ENCODE data around the gene MEF2A.

DNA sequence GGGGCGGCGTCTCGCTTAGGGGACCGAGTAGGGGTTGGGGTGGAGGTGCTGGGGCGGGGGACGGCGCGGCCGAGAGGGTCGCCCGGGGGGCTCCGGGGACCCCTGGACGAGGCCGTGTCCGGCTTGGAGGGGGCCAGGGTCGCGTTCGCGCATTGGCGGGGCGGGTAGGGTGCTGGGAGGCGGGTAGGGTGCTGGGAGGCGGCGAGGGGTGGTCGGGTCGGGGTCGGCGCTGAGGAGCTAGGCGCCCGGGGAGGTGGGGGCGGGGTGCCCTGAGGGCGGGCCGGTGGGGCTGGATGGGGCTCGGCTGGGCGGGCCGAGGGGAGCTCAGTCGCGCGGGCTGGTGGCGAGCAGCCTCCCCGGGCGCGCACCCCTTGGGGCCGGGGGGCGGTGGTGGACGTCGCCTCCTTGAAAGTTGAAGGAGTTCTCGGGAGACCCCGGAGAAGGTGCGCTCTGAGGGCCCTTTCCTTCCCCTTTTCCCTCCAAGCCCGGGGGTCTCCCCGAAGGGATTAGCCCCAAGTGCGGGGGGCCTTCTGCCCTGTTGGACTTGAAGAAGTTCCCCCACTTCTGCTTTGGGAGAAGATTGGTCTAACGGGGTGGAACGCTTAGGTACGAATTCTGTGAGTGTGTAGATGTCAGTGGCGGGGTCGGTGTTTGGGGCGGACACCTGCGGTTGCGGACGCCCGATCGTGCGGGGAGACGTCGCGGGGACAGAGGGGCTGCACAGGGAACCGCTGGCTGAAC, 543 bp downstream of the MEF2A start:
- TF ChIP-seq EGR1 (IDR thresholded peaks at IDR 0.05; ENCODE audit: low read depth) (no peak), CTCF (IDR thresholded peaks at IDR 0.05 in 2 of 3, conservative IDR thresholded peaks at IDR 0.05 in 1 of 3; ENCODE audit: borderline replicate concordance in 1 of 3, insufficient read depth in 1 of 3, low read depth in 2 of 3, low read length in 2 of 3) (no peak), POLR2AphosphoS5 (IDR thresholded peaks at IDR 0.05; ENCODE audit: low read depth, low read length) (no peak), EZH2 (IDR thresholded peaks at IDR 0.05) (no peak), SP1 (IDR thresholded peaks at IDR 0.05; ENCODE audit: low read depth) (no peak), JUND (IDR thresholded peaks at IDR 0.05) (no peak), POLR2A (IDR thresholded peaks at IDR 0.05; ENCODE audit: borderline replicate concordance, extremely low read depth, insufficient read depth, insufficient read length) (no peak), ATF3 (IDR thresholded peaks at IDR 0.05) (no peak)
- TF ChIP-seq, protein P1, sequence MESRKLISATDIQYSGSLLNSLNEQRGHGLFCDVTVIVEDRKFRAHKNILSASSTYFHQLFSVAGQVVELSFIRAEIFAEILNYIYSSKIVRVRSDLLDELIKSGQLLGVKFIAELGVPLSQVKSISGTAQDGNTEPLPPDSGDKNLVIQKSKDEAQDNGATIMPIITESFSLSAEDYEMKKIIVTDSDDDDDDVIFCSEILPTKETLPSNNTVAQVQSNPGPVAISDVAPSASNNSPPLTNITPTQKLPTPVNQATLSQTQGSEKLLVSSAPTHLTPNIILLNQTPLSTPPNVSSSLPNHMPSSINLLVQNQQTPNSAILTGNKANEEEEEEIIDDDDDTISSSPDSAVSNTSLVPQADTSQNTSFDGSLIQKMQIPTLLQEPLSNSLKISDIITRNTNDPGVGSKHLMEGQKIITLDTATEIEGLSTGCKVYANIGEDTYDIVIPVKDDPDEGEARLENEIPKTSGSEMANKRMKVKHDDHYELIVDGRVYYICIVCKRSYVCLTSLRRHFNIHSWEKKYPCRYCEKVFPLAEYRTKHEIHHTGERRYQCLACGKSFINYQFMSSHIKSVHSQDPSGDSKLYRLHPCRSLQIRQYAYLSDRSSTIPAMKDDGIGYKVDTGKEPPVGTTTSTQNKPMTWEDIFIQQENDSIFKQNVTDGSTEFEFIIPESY (IDR thresholded peaks at IDR 0.05; ENCODE audit: extremely low read depth, insufficient replicate concordance, low read length) = no peak
- TF ChIP-seq, protein P2, sequence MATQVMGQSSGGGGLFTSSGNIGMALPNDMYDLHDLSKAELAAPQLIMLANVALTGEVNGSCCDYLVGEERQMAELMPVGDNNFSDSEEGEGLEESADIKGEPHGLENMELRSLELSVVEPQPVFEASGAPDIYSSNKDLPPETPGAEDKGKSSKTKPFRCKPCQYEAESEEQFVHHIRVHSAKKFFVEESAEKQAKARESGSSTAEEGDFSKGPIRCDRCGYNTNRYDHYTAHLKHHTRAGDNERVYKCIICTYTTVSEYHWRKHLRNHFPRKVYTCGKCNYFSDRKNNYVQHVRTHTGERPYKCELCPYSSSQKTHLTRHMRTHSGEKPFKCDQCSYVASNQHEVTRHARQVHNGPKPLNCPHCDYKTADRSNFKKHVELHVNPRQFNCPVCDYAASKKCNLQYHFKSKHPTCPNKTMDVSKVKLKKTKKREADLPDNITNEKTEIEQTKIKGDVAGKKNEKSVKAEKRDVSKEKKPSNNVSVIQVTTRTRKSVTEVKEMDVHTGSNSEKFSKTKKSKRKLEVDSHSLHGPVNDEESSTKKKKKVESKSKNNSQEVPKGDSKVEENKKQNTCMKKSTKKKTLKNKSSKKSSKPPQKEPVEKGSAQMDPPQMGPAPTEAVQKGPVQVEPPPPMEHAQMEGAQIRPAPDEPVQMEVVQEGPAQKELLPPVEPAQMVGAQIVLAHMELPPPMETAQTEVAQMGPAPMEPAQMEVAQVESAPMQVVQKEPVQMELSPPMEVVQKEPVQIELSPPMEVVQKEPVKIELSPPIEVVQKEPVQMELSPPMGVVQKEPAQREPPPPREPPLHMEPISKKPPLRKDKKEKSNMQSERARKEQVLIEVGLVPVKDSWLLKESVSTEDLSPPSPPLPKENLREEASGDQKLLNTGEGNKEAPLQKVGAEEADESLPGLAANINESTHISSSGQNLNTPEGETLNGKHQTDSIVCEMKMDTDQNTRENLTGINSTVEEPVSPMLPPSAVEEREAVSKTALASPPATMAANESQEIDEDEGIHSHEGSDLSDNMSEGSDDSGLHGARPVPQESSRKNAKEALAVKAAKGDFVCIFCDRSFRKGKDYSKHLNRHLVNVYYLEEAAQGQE (IDR thresholded peaks at IDR 0.05; ENCODE audit: low read depth) = no peak
